B cell (primary cell): ENCODE measurements around the gene STIM1. TPM values are rescaled to one million over a fixed set of nuclear protein-coding genes. Genes with fewer than 3 reads are reported as not detected.

Source experiments
- ATAC-seq: fragments of 200-7000 bp; cut with Tn5 transposase; one replicate; pipeline ENCODE4 v1.10.0; 2021; ENCODE audit warnings: low read depth, mild to moderate bottlenecking, moderate number of reproducible peaks, moderate library complexity
- CTCF ChIA-PET: fragments of 350-600 bp; sonication (Branson Sonifier 250); formaldehyde crosslinking; loops from one replicate; lab custom pipeline; 2021; ENCODE audit warnings: antibody characterized with exemption, inconsistent platforms; lab: Charles Lee
- POLR2A ChIA-PET: fragments of 350-600 bp; sonication (Branson Sonifier 250); formaldehyde crosslinking; loops from one replicate; lab custom pipeline; 2021; ENCODE audit warnings: antibody characterized with exemption; lab: Charles Lee
- DNase-seq: peaks from one replicate; pipeline ENCODE4 v3.0.0; 2013
- H2AFZ ChIP-seq: 2 replicates; pipeline ENCODE4 v1.6.1; 2012; ENCODE audit warnings: mild to moderate bottlenecking, low read depth, low read length; ENCODE audit not compliant: insufficient read depth, poor library complexity, severe bottlenecking
- H3K27ac ChIP-seq, 2 donors: 1 replicate in 1 of 2; 2 replicates in 1 of 2; pipeline ENCODE4 v1.5.1; 2012 to 2013; ENCODE audit warnings: low read length in 2 of 2, mild to moderate bottlenecking in 2 of 2, moderate library complexity in 1 of 2
- H3K27me3 ChIP-seq, 4 experiments: fragments of 200-600 bp in 1 of 4; sonication (generic) in 1 of 4; replicated peaks in 1 of 4; 1 replicate in 2 of 4; 2 replicates in 2 of 4; pipeline versions ENCODE4 v1.6.1 to v1.7.0; 2013 to 2016; ENCODE audit warnings: low read length in 3 of 4, mild to moderate bottlenecking in 2 of 4, mixed read lengths in 1 of 4, moderate library complexity in 1 of 4; ENCODE audit not compliant: insufficient read depth in 4 of 4, control insufficient read depth in 3 of 4; ENCODE audit errors: control extremely low read depth in 1 of 4
- H3K36me3 ChIP-seq, 2 experiments: replicated peaks in 1 of 2; 1 replicate in 1 of 2; 2 replicates in 1 of 2; pipeline versions ENCODE4 v1.6.1 to v1.7.1; 2013; ENCODE audit warnings: low read length in 1 of 2; ENCODE audit not compliant: insufficient read depth in 2 of 2, control insufficient read depth in 1 of 2; ENCODE audit errors: control extremely low read depth in 1 of 2, extremely low read depth in 1 of 2
- H3K4me1 ChIP-seq, 2 donors: fragments of 200-600 bp in 1 of 2; sonication (generic) in 1 of 2; 1 replicate in 1 of 2; 2 replicates in 1 of 2; pipeline versions ENCODE4 v1.5.1 to v1.6.1; 2013 to 2017; ENCODE audit warnings: low read length in 2 of 2; ENCODE audit not compliant: control insufficient read depth in 2 of 2, insufficient read depth in 2 of 2
- H3K4me2 ChIP-seq: replicated peaks from 2 replicates; pipeline ENCODE3; 2012; ENCODE audit warnings: mild to moderate bottlenecking, low read depth, low read length; ENCODE audit not compliant: poor library complexity, severe bottlenecking
- H3K4me3 ChIP-seq, 5 experiments: fragments of 200-600 bp in 1 of 5; sonication (generic) in 1 of 5; 1 replicate in 3 of 5; 2 replicates in 2 of 5; pipeline versions ENCODE4 v1.5.1 to v1.7.0; 2011 to 2016; ENCODE audit warnings: low read length in 4 of 5, mild to moderate bottlenecking in 4 of 5, low read depth in 2 of 5, control low read depth in 1 of 5, moderate library complexity in 1 of 5; ENCODE audit not compliant: insufficient read depth in 1 of 5; ENCODE audit errors: control extremely low read depth in 1 of 5, extremely low read depth in 1 of 5
- H3K79me2 ChIP-seq: fragments of 200-600 bp; sonication (generic); one replicate; pipeline ENCODE4 v1.6.0; 2016; ENCODE audit warnings: low read length; ENCODE audit not compliant: control insufficient read depth, insufficient read depth
- H3K9ac ChIP-seq: fragments of 200-600 bp; sonication (generic); 2 replicates; pipeline ENCODE4 v1.6.1; 2017; ENCODE audit warnings: mild to moderate bottlenecking, low read length, moderate library complexity
- H3K9me3 ChIP-seq, 3 donors: one replicate each; pipeline versions ENCODE4 v1.6.1 to v1.7.1; 2013; ENCODE audit warnings: low read length in 2 of 3; ENCODE audit not compliant: control insufficient read depth in 2 of 3, insufficient read depth in 1 of 3; ENCODE audit errors: control extremely low read depth in 1 of 3
- H4K20me1 ChIP-seq: 2 replicates; pipeline ENCODE4 v1.6.0; 2012; ENCODE audit warnings: mild to moderate bottlenecking, low read length; ENCODE audit not compliant: insufficient read depth, control insufficient read depth, poor library complexity, severe bottlenecking
- H3K27ac Mint-ChIP-seq: one replicate; pipeline ENCODE4 v1.8.0; 2021; ENCODE audit warnings: mixed read lengths
- H3K27me3 Mint-ChIP-seq: one replicate; pipeline ENCODE4 v1.8.0; 2021; ENCODE audit warnings: mixed read lengths
- H3K4me1 Mint-ChIP-seq: one replicate; pipeline ENCODE4 v1.8.0; 2021; ENCODE audit warnings: mixed read lengths
- H3K4me3 Mint-ChIP-seq: one replicate; pipeline ENCODE4 v1.8.0; 2021; ENCODE audit warnings: mixed read lengths
- H3K9me3 Mint-ChIP-seq: one replicate; pipeline ENCODE4 v1.8.0; 2022; ENCODE audit warnings: mixed read lengths; ENCODE audit not compliant: insufficient read depth
- CTCF ChIP-seq: fragments of 200-600 bp; IDR thresholded peaks from one replicate; pipeline ENCODE4 v1.8.0; 2022; ENCODE audit warnings: antibody characterized with exemption, mild to moderate bottlenecking
- EZH2 ChIP-seq: IDR thresholded peaks from 2 replicates; pipeline ENCODE4 v1.6.1; 2012; ENCODE audit warnings: borderline replicate concordance, low read depth, mild to moderate bottlenecking, moderate library complexity, low read length; ENCODE audit not compliant: insufficient read depth, poor library complexity, severe bottlenecking
- WGBS: methylation state at CpG from one replicate; pipeline ENCODE4 v1.1.5; 2013; ENCODE audit warnings: missing lambda C conversion rate; ENCODE audit not compliant: insufficient coverage; 5-methylcytosine and 5-hydroxymethylcytosine counted together
- intact Hi-C: fragments of 100-400 bp; cut with micrococcal nuclease; formaldehyde crosslinking; loops from one replicate; pipeline ENCODE4 v1.10.0; 2022
- polyA plus RNA-seq: library from polyadenylated mRNA; depleted of rRNA; stranded (reverse); fragments of >200 nt; gene quantifications from 2 replicates; pipeline ENCODE4 v1.2.3, GENCODE V29; 2012
- total RNA-seq, 2 donors: library from RNA; stranded (reverse); fragments of 120-200 nt in 1 of 2; gene quantifications; 1 replicate in 1 of 2; 2 replicates in 1 of 2; pipeline versions ENCODE4 v1.2.3 to v1.2.4, GENCODE V29; 2013 to 2022

Gene STIM1
- total and polyA plus RNA-seq, 2 donors (not counting 1 experiment from before 2014, with no cell fraction given): 59.4 to 76.7 TPM

DNA sequence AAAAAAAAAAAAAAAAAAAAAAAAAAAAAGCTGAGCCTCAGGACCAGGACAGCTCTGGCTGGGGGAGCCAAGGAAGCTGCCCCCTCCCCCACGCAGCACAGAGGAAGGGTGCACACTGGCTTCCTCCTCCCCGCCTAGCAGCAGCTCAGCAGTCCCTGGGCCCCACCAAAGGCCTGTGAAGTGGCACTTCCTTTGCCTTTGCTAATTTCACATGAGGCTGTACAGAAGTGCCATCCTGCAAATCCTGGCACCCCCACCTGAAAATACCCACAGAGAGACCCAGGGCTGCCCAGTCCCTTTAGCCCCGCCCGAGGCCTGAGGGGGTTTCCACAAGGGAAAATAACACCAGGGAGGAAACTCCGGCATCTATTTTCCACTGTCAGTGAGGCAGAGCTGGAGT, 18.6 kb upstream of the STIM1 start:
- H3K4me3 ChIP-seq: peak overlapping the region; percentile 1 to 97 (median 17)
- POLR2A ChIA-PET: interaction anchor here (0.6 to 2.7 kb wide), 4 partner anchors 17 to 258 kb away, joined by 3 to 17 read pairs (median 6); partner anchors contain the start of gene STIM1
- peaks cover 77 to 87% of the 10 kb centered on the region in 2 donors for H3K4me1 ChIP-seq
- CTCF ChIA-PET: interaction anchor here (1.8 to 28.7 kb wide), 6 partner anchors 12 to 233 kb away, joined by 5 to 819 read pairs (median 46); partner anchors contain the start of genes PGAP2 and STIM1
- DNase-seq (peak; percentile 44), ATAC-seq (no peak)
- H3K27ac ChIP-seq: peak overlapping the region; percentile 89 to 98
- no peaks in the 10 kb centered on the region for H3K9me3 Mint-ChIP-seq
- H3K9ac ChIP-seq: peak overlapping the region; percentile 88
- no peaks in the 10 kb centered on the region for H3K9me3 ChIP-seq
- peaks cover 4 to 15% of the 10 kb centered on the region in 2 experiments for H3K36me3 ChIP-seq
- H3K27me3 Mint-ChIP-seq: no peaks in the 10 kb centered on the region
- peaks cover 80% of the 10 kb centered on the region for H4K20me1 ChIP-seq
- 0% methylated on average over 2 of the region's 5 CpGs for WGBS
- H3K4me3 Mint-ChIP-seq: peak overlapping the region; percentile 97
- TF ChIP-seq CTCF: no peak
- TF ChIP-seq EZH2: no peak
- no peaks in the 10 kb centered on the region for H3K27me3 ChIP-seq
- no peak overlapping the region for H2AFZ ChIP-seq
- intact Hi-C loops: no loop called here
- peak overlapping the region; percentile 89 for H3K27ac Mint-ChIP-seq
- H3K4me1 Mint-ChIP-seq: peaks cover 84% of the 10 kb centered on the region
- peak overlapping the region; percentile 98 for H3K4me2 ChIP-seq
- peaks cover 88% of the 10 kb centered on the region for H3K79me2 ChIP-seq

DNA sequence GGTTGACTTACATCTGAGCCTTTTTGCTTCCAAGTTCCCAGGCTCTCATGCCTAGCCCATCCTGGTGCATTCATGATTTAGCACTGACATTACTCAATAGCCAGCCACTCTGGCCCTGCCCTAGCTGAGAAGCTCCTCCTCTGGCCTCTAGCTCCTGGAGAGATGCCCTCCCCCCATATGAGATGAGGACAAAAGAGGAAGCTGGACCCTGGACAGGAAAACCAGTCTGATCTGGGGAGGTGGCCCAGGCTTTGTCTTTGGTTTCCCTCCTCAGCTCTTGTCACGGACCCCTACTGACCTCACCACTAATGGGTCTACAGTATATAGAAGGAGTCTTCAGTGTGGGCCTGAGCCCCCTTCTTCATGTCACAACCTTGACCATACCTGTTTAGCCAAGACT, 17.7 kb upstream of the STIM1 start:
- H3K27ac ChIP-seq: peak overlapping the region; percentile 89 to 98
- ChIA-PET POLR2A (interaction anchor here (0.6 to 2.7 kb wide), 3 partner anchors 16 to 257 kb away, joined by 4 to 17 read pairs (median 9); partner anchors contain the start of gene STIM1), CTCF (interaction anchor here (1.1 to 28.7 kb wide), 5 partner anchors 9 to 232 kb away, joined by 5 to 819 read pairs (median 85); partner anchors contain the start of genes PGAP2 and STIM1)
- Mint-ChIP-seq H3K4me3 (peak overlapping the region; percentile 97), H3K4me1 (peaks cover 80% of the 10 kb centered on the region), H3K27me3 (no peaks in the 10 kb centered on the region), H3K9me3 (no peaks in the 10 kb centered on the region), H3K27ac (peak overlapping the region; percentile 89)
- DNase-seq (peak; percentile 42), ATAC-seq (no peak)
- peaks cover under 1 to 8% of the 10 kb centered on the region in 2 experiments for H3K36me3 ChIP-seq
- H4K20me1 ChIP-seq: peaks cover 71% of the 10 kb centered on the region
- H3K9ac ChIP-seq: peak overlapping the region; percentile 88
- H3K79me2 ChIP-seq: peaks cover 79% of the 10 kb centered on the region
- no CpG with 5 or more reads among the region's 1 CpG for WGBS
- peak overlapping the region in 3 of 5 experiments; percentile 18 to 97 (median 86) for H3K4me3 ChIP-seq
- H3K27me3 ChIP-seq: no peaks in the 10 kb centered on the region
- no peak overlapping the region for H2AFZ ChIP-seq
- intact Hi-C loops: no loop called here
- H3K4me1 ChIP-seq: peaks cover 72 to 83% of the 10 kb centered on the region in 2 donors
- H3K4me2 ChIP-seq: peak overlapping the region; percentile 98
- no peaks in the 10 kb centered on the region for H3K9me3 ChIP-seq
- no peak for TF ChIP-seq CTCF
- TF ChIP-seq EZH2: no peak
